Fibroblast of lung (primary cell): ENCODE measurements around the gene ALAS1. TPM values are rescaled to one million over a fixed set of nuclear protein-coding genes. Genes with fewer than 3 reads are reported as not detected.

Experiments
- DNase-seq, 2 donors: peaks; one replicate each; pipeline versions ENCODE4 v3.0.0 to v3.0.0-alpha.2; 2010; ENCODE audit warnings: low read depth in 2 of 2
- H2AFZ ChIP-seq: 2 replicates; pipeline ENCODE4 v1.5.1; 2012; ENCODE audit warnings: low read length, control low read depth, inconsistent platforms
- H3K27ac ChIP-seq: 2 replicates; pipeline ENCODE4 v1.5.1; 2011; ENCODE audit warnings: low read length, control low read depth; ENCODE audit not compliant: insufficient read depth
- H3K27me3 ChIP-seq: 2 replicates; pipeline ENCODE4 v1.5.1; 2011; ENCODE audit warnings: mild to moderate bottlenecking, low read length; ENCODE audit not compliant: control insufficient read depth, insufficient read depth
- H3K36me3 ChIP-seq: 2 replicates; pipeline ENCODE4 v1.5.1; 2011; ENCODE audit warnings: low read length; ENCODE audit not compliant: control insufficient read depth, insufficient read depth
- H3K4me1 ChIP-seq: 2 replicates; pipeline ENCODE4 v1.5.1; 2011; ENCODE audit warnings: low read length; ENCODE audit not compliant: control insufficient read depth, insufficient read depth; ENCODE audit errors: extremely low read depth
- H3K4me2 ChIP-seq: 2 replicates; pipeline ENCODE4 v1.5.1; 2011; ENCODE audit warnings: low read length, control low read depth; ENCODE audit not compliant: insufficient read depth; ENCODE audit errors: extremely low read depth
- H3K4me3 ChIP-seq, 4 experiments: fragments of 200-600 bp in 1 of 4; sonication (generic) in 1 of 4; replicated peaks in 1 of 4; 2 replicates each; pipeline ENCODE4 v1.5.1; 2011 to 2016; ENCODE audit warnings: low read length in 4 of 4, low read depth in 3 of 4, mild to moderate bottlenecking in 3 of 4, control low read depth in 2 of 4, inconsistent platforms in 1 of 4, mixed read lengths in 1 of 4; ENCODE audit not compliant: insufficient read depth in 1 of 4; ENCODE audit errors: control extremely low read depth in 1 of 4
- H3K79me2 ChIP-seq: 2 replicates; pipeline ENCODE4 v1.5.1; 2012; ENCODE audit warnings: mild to moderate bottlenecking, low read length, inconsistent platforms; ENCODE audit not compliant: control insufficient read depth, insufficient read depth
- H3K9ac ChIP-seq: 2 replicates; pipeline ENCODE4 v1.5.1; 2011; ENCODE audit warnings: mild to moderate bottlenecking, low read length, control low read depth; ENCODE audit not compliant: insufficient read depth
- H3K9me3 ChIP-seq: 2 replicates; pipeline ENCODE4 v1.5.1; 2012; ENCODE audit warnings: low read depth, low read length; ENCODE audit not compliant: control insufficient read depth, insufficient read depth
- H4K20me1 ChIP-seq: 2 replicates; pipeline ENCODE4 v1.5.1; 2011; ENCODE audit warnings: low read length; ENCODE audit not compliant: control insufficient read depth, insufficient read depth; ENCODE audit errors: extremely low read depth
- EZH2 ChIP-seq: IDR thresholded peaks from 2 replicates; pipeline ENCODE4 v1.5.1; 2012; ENCODE audit warnings: low read length, control low read depth, mild to moderate bottlenecking; ENCODE audit errors: missing control alignments
- polyA plus RNA-seq, 2 donors: library from polyadenylated mRNA; depleted of rRNA in 1 of 2; stranded (reverse) in 1 of 2; unstranded in 1 of 2; fragments of >200 nt; gene quantifications; 2 replicates each; pipeline ENCODE4 v1.2.1, GENCODE V29; 2011 to 2012; ENCODE audit warnings: missing spikeins in 1 of 2
- total RNA-seq: library from RNA; depleted of rRNA; stranded (reverse); fragments of >200 nt; gene quantifications from 2 replicates; pipeline ENCODE4 v1.2.1, GENCODE V29; 2014
- TF ChIP-seq, protein P1 (sequence below), 2 donors: IDR thresholded peaks in 1 of 2; conservative IDR thresholded peaks in 1 of 2; 1 replicate in 1 of 2; 2 replicates in 1 of 2; pipeline ENCODE4 v1.5.1; 2011 to 2012; ENCODE audit warnings: low read length in 2 of 2, control low read depth in 1 of 2, inconsistent platforms in 1 of 2, low read depth in 1 of 2, mild to moderate bottlenecking in 1 of 2

The ALAS1 gene
- total and polyA plus RNA-seq, 2 donors (not counting 1 experiment from before 2014, with no cell fraction given): 60.9 to 61.8 TPM

- H3K4me3 ChIP-seq: no peak overlapping the region
- no peak overlapping the region for H2AFZ ChIP-seq
- H3K79me2 ChIP-seq: no peaks in the 10 kb centered on the region
- no peak for TF ChIP-seq EZH2
- TF ChIP-seq, protein P1, sequence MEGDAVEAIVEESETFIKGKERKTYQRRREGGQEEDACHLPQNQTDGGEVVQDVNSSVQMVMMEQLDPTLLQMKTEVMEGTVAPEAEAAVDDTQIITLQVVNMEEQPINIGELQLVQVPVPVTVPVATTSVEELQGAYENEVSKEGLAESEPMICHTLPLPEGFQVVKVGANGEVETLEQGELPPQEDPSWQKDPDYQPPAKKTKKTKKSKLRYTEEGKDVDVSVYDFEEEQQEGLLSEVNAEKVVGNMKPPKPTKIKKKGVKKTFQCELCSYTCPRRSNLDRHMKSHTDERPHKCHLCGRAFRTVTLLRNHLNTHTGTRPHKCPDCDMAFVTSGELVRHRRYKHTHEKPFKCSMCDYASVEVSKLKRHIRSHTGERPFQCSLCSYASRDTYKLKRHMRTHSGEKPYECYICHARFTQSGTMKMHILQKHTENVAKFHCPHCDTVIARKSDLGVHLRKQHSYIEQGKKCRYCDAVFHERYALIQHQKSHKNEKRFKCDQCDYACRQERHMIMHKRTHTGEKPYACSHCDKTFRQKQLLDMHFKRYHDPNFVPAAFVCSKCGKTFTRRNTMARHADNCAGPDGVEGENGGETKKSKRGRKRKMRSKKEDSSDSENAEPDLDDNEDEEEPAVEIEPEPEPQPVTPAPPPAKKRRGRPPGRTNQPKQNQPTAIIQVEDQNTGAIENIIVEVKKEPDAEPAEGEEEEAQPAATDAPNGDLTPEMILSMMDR (conservative IDR thresholded peaks at IDR 0.05 in 1 of 2, IDR thresholded peaks at IDR 0.05 in 1 of 2; ENCODE audit: low read depth in 1 of 2, low read length in 2 of 2): no peak
- H3K27me3 ChIP-seq: no peaks in the 10 kb centered on the region
- H3K4me2 ChIP-seq: no peak overlapping the region
- H3K9ac ChIP-seq: no peak overlapping the region
- no peak overlapping the region for H3K27ac ChIP-seq
- no peaks in the 10 kb centered on the region for H3K4me1 ChIP-seq
- no peaks in the 10 kb centered on the region for H3K36me3 ChIP-seq
- H4K20me1 ChIP-seq: no peaks in the 10 kb centered on the region
- no peak for DNase-seq
- H3K9me3 ChIP-seq: no peaks in the 10 kb centered on the region
Measured at GRCh38 chr3:52182691-52183090, 15.3 kb upstream of the ALAS1 start.

GRCh38 chr3:52183786-52184445 lies 14.0 kb upstream of the ALAS1 start:
- no peaks in the 10 kb centered on the region for H3K4me1 ChIP-seq
- no peaks in the 10 kb centered on the region for H3K79me2 ChIP-seq
- H3K36me3 ChIP-seq: no peaks in the 10 kb centered on the region
- H3K4me3 ChIP-seq: no peak overlapping the region
- no peak overlapping the region for H3K27ac ChIP-seq
- H3K9me3 ChIP-seq: no peaks in the 10 kb centered on the region
- H3K4me2 ChIP-seq: no peak overlapping the region
- no peak for DNase-seq
- no peak overlapping the region for H3K9ac ChIP-seq
- TF ChIP-seq, protein P1 (conservative IDR thresholded peaks at IDR 0.05 in 1 of 2, IDR thresholded peaks at IDR 0.05 in 1 of 2; ENCODE audit: low read depth in 1 of 2, low read length in 2 of 2): no peak
- TF ChIP-seq EZH2: no peak
- no peak overlapping the region for H2AFZ ChIP-seq
- no peaks in the 10 kb centered on the region for H4K20me1 ChIP-seq
- no peaks in the 10 kb centered on the region for H3K27me3 ChIP-seq

GRCh38 chr3:52184690-52185089 lies 13.3 kb upstream of the ALAS1 start:
- no peak overlapping the region for H3K4me3 ChIP-seq
- no peaks in the 10 kb centered on the region for H4K20me1 ChIP-seq
- no peaks in the 10 kb centered on the region for H3K36me3 ChIP-seq
- H3K79me2 ChIP-seq: no peaks in the 10 kb centered on the region
- no peak for DNase-seq
- H3K27ac ChIP-seq: no peak overlapping the region
- H2AFZ ChIP-seq: no peak overlapping the region
- H3K9me3 ChIP-seq: no peaks in the 10 kb centered on the region
- TF ChIP-seq, protein P1 (conservative IDR thresholded peaks at IDR 0.05 in 1 of 2, IDR thresholded peaks at IDR 0.05 in 1 of 2; ENCODE audit: low read depth in 1 of 2, low read length in 2 of 2): no peak
- TF ChIP-seq EZH2: no peak
- H3K9ac ChIP-seq: no peak overlapping the region
- no peaks in the 10 kb centered on the region for H3K27me3 ChIP-seq
- H3K4me1 ChIP-seq: no peaks in the 10 kb centered on the region
- H3K4me2 ChIP-seq: no peak overlapping the region
